ENCODE data around the gene MAPKAPK2. TPM values are rescaled to one million over a fixed set of nuclear protein-coding genes. Genes with fewer than 3 reads are reported as not detected.

Gene MAPKAPK2
- 41.6 and 47.4 TPM in 2 replicates for total RNA-seq

GRCh38 chr1:206684478-206685333, at the start of gene MAPKAPK2:
Gene MAPKAPK2 (plus strand): TSS chr1:206684905. CDS start chr1:206685230, 325 bp downstream.

DNA sequence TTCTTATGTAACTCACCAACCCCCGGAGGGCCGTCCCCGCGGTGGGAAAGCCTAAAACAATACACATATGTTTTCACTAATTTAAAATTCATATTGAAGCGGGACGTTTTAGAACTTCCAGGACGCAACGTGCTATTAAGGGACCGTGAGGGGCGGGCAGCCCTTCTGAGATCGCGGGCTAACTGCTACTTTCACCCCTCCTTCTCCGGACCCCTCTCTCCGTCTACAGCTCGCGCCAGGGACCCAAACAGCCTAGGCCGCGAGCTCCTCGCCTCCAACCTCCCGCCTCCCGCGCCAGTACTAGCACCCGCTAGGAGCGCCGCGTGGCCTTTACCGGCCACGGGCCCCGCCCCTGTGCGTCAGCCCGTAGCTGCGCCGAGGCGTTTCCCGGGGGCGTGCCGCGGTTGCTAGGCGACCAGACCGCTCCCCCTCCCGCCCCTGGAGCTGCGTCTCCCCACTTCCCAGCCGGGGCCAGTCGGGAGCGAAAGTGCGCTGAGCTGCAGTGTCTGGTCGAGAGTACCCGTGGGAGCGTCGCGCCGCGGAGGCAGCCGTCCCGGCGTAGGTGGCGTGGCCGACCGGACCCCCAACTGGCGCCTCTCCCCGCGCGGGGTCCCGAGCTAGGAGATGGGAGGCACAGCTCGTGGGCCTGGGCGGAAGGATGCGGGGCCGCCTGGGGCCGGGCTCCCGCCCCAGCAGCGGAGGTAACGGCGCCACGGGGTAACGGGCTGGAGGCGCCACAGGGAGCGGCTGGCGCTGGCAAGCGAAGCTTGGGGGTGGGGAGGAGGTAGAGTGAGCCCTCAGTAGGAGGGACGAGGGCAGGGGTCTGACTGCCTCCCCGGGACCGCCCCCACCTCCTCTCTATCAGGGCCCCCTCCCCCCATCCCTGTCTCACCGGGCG, 49.4 kb upstream of the MAPKAPK2 start, which contains the start of gene DYRK3:
DYRK3 (plus strand) TSS at position 457 of the 898 bp plus-strand sequence; CDS start at position 625, 168 bp downstream.

GRCh38 chr1:206770531-206771337, 86.0 kb downstream of the MAPKAPK2 start, which contains the start of gene IL19:
Gene IL19 (plus strand): TSS chr1:206770773. CDS start chr1:206836663, 65,890 bp downstream.

GRCh38 chr1:206772243-206772937, 87.7 kb downstream of the MAPKAPK2 start, which contains the start of gene IL10:
Gene IL10 (minus strand): TSS chr1:206772494. CDS start chr1:206772435, 59 bp downstream.

Other genes starting within 250 kb of the MAPKAPK2 start
- 11.9 and 12.9 TPM in 2 replicates for gene IKBKE, start 214.4 kb upstream of the MAPKAPK2 start, total RNA-seq
- gene RASSF5, start 177.4 kb upstream of the MAPKAPK2 start, total RNA-seq, result 0.07 and 0.39 TPM in 2 replicates
- 58.6 and 59.4 TPM in 2 replicates for gene EIF2D, start 72.4 kb upstream of the MAPKAPK2 start, total RNA-seq
- 9.9 and 13.2 TPM in 2 replicates for gene DYRK3, start 49.4 kb upstream of the MAPKAPK2 start, total RNA-seq
- gene IL19, start 85.9 kb downstream of the MAPKAPK2 start, total RNA-seq, result not detected in 2 replicates
- gene IL10, start 87.6 kb downstream of the MAPKAPK2 start, total RNA-seq, result not detected in 2 replicates
- gene IL20, start 180.7 kb downstream of the MAPKAPK2 start, total RNA-seq, result not detected in 2 replicates
- not detected in 2 replicates for gene IL24, start 212.5 kb downstream of the MAPKAPK2 start, total RNA-seq
- gene FCMR, start 237.0 kb downstream of the MAPKAPK2 start, total RNA-seq, result 0.13 TPM in 1 of 2 replicates, not detected in the other